A673 (cell line): ENCODE measurements around the gene SLC25A1. TPM values are rescaled to one million over a fixed set of nuclear protein-coding genes. Genes with fewer than 3 reads are reported as not detected.

ENCODE experiments used
- BruUV-seq: library from RNA; stranded (reverse); fragments of 400-500 nt; replicated peaks from 2 replicates; lab custom pipeline; 2021; lab: Mats Ljungman, UMichigan
- CTCF ChIA-PET: fragments of 300-600 bp; sonication (Branson Sonifier 250); formaldehyde crosslinking; loops from one replicate; lab custom pipeline; 2022; ENCODE audit warnings: antibody characterized with exemption; lab: Charles Lee
- POLR2A ChIA-PET: fragments of 300-600 bp; sonication (Branson Sonifier 250); formaldehyde crosslinking; loops from one replicate; lab custom pipeline; 2022; ENCODE audit warnings: antibody characterized with exemption; ENCODE audit not compliant: low non-redundant PET; lab: Charles Lee
- DNase-seq: peaks from one replicate; pipeline ENCODE4 v3.0.0-alpha.2; 2015; ENCODE audit warnings: low spot score
- H3K27ac ChIP-seq: fragments of 200-600 bp; sonication (generic); 2 replicates; pipeline ENCODE4 v1.5.1; 2016; ENCODE audit warnings: mixed run types, low read depth, mild to moderate bottlenecking, mixed read lengths, antibody characterized with exemption, low read length; ENCODE audit not compliant: poor library complexity, severe bottlenecking
- H3K27me3 ChIP-seq: fragments of 200-600 bp; sonication (generic); replicated peaks from 2 replicates; pipeline ENCODE4 v1.6.1; 2017; ENCODE audit warnings: mixed run types, low read depth, mild to moderate bottlenecking, mixed read lengths, antibody characterized with exemption, low read length; ENCODE audit not compliant: insufficient read depth, poor library complexity
- H3K36me3 ChIP-seq: fragments of 200-600 bp; sonication (generic); 2 replicates; pipeline ENCODE4 v1.6.1; 2016; ENCODE audit warnings: mixed run types, mild to moderate bottlenecking, mixed read lengths, antibody characterized with exemption, low read length; ENCODE audit not compliant: insufficient read depth, poor library complexity, severe bottlenecking
- H3K4me1 ChIP-seq: fragments of 200-600 bp; sonication (generic); 2 replicates; pipeline ENCODE4 v1.6.1; 2017; ENCODE audit warnings: mixed run types, mild to moderate bottlenecking, mixed read lengths, antibody characterized with exemption, low read length; ENCODE audit not compliant: insufficient read depth, poor library complexity, severe bottlenecking
- H3K4me3 ChIP-seq: fragments of 200-600 bp; sonication (generic); 2 replicates; pipeline ENCODE4 v1.5.1; 2016; ENCODE audit warnings: low read depth, mixed run types, mild to moderate bottlenecking, mixed read lengths, low read length; ENCODE audit not compliant: poor library complexity, severe bottlenecking
- H3K9me3 ChIP-seq: fragments of 200-600 bp; sonication (generic); 2 replicates; pipeline ENCODE4 v1.6.1; 2016; ENCODE audit warnings: mixed run types, low read depth, mild to moderate bottlenecking, mixed read lengths, antibody characterized with exemption, low read length; ENCODE audit not compliant: poor library complexity, severe bottlenecking
- EZH2 ChIP-seq: fragments of 200-600 bp; sonication (generic); IDR thresholded peaks from 2 replicates; pipeline ENCODE4 v1.6.1; 2017; ENCODE audit warnings: borderline replicate concordance, low read depth, mild to moderate bottlenecking, mixed read lengths, antibody characterized with exemption, low read length; ENCODE audit not compliant: poor library complexity, severe bottlenecking
- intact Hi-C: fragments of 100-400 bp; cut with micrococcal nuclease; formaldehyde crosslinking; loops from one replicate; pipeline ENCODE4 v1.10.0; 2022; ENCODE audit not compliant: unreplicated experiment
- total RNA-seq: library from RNA; stranded (reverse); gene quantifications from 2 replicates; pipeline ENCODE4 v1.2.3, GENCODE V29; 2021
- TF ChIP-seq, protein P1 (sequence below): fragments of 300-800, 200-600 bp; sonication (generic); conservative IDR thresholded peaks from 2 replicates; pipeline ENCODE4 v1.5.1; 2017; ENCODE audit warnings: low read depth, mild to moderate bottlenecking, antibody characterized with exemption, low read length, moderate library complexity, mixed read lengths

Gene SLC25A1
- total RNA-seq, 1 experiment from 2014 or later: 91.0 TPM

DNA sequence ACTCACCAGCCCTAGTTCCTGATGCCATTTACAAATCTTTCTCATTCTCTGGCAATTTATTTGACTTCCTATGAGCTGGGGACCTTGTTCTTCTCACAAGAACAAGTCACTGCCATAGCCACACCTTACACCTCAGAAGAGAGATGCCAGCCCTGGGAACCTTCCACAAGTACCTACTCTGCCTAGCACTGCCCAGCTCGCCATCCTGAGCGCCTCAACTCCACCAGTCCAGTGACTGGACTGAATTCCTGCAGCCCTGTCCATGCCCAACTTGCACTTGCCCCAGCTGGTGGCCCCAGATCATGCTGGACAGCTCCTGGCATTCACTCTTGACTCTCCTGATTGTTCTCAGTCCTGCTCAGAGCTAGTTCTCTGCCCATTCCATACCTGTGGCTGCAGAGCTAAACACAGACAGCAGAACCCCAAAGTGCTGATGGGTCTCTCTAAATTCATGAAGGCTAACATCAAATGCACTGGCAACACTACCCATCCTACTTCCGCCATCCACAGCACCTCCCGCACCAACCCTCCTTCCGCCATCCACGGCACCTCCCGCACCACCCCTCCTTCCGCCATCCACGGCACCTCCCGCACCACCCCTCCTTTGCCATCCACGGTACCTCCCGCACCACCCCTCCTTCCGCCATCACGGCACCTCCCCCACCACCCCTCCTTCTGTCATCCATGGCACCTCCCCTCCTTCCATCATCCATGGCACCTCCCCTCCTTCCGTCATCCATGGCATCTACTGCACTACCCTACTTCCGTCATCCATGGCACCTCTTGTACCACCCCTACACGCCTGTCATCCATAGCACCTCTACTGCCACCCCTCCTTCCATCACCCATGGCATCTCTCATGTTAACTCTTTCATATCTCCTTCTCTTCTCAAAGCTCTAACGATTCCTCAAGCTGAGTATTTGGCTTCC lies 23.6 kb upstream of the SLC25A1 start:
- Histone ChIP-seq H3K27ac (no peak overlapping the region), H3K27me3 (no peaks in the 10 kb centered on the region), H3K4me1 (no peaks in the 10 kb centered on the region), H3K36me3 (no peaks in the 10 kb centered on the region), H3K4me3 (no peak overlapping the region), H3K9me3 (no peaks in the 10 kb centered on the region)
- POLR2A ChIA-PET: no interaction called here
- TF ChIP-seq, protein P1, sequence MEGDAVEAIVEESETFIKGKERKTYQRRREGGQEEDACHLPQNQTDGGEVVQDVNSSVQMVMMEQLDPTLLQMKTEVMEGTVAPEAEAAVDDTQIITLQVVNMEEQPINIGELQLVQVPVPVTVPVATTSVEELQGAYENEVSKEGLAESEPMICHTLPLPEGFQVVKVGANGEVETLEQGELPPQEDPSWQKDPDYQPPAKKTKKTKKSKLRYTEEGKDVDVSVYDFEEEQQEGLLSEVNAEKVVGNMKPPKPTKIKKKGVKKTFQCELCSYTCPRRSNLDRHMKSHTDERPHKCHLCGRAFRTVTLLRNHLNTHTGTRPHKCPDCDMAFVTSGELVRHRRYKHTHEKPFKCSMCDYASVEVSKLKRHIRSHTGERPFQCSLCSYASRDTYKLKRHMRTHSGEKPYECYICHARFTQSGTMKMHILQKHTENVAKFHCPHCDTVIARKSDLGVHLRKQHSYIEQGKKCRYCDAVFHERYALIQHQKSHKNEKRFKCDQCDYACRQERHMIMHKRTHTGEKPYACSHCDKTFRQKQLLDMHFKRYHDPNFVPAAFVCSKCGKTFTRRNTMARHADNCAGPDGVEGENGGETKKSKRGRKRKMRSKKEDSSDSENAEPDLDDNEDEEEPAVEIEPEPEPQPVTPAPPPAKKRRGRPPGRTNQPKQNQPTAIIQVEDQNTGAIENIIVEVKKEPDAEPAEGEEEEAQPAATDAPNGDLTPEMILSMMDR: no peak
- TF ChIP-seq EZH2: no peak
- intact Hi-C loops: loop anchor here (10.0 kb wide), 1 partner anchor 83 kb away; no protein-coding TSS in a partner anchor
- DNase-seq: no peak
- BruUV-seq: no TSS peak
- CTCF ChIA-PET: interaction anchor here (0.7 kb wide), 1 partner anchor 21 kb away, joined by 3 read pairs; no protein-coding TSS in a partner anchor

DNA sequence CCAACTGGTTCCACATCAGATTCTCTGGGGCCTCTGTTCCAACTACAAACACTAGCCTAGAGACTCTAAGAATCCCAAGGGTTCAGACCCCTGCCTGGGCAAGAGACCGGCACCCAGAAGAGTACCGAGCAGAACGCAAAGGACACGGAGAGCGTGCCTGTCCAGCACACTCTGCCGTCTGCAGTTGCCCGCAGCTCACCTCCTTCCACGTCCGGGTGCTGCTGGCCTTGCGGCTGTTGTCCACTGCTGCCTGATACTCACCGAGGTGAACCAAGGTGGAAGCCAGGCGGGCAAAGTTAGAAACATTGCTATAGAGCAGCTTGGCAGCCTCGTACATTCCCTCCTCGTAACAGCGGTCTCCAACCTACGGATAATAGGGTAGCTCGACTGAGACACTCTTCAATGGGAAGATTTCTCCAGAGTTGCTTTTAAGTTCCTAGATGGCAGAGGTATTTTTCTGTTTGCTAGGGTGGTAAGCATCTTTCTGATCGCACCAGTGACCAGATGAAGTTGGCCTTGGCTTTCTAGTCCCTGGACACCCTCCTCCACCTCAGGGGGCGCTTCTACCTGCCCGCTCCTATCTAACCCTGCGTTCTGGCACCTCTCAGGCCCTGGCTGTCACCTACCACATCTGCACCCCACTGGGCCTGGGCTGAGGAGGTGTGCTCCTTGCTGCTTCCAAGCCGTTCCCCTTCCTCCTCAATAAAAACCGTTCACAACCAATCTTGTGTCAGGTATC lies 22.8 kb upstream of the SLC25A1 start:
- H3K36me3 ChIP-seq: no peaks in the 10 kb centered on the region
- no peaks in the 10 kb centered on the region for H3K27me3 ChIP-seq
- H3K9me3 ChIP-seq: no peaks in the 10 kb centered on the region
- H3K4me3 ChIP-seq: no peak overlapping the region
- intact Hi-C loops: loop anchor here (10.0 kb wide), 1 partner anchor 84 kb away; no protein-coding TSS in a partner anchor
- no TSS peak for BruUV-seq
- no peak for DNase-seq
- no peaks in the 10 kb centered on the region for H3K4me1 ChIP-seq
- CTCF ChIA-PET: interaction anchor here (0.7 kb wide), 1 partner anchor 20 kb away, joined by 3 read pairs; no protein-coding TSS in a partner anchor
- TF ChIP-seq EZH2: no peak
- TF ChIP-seq, protein P1: no peak
- H3K27ac ChIP-seq: no peak overlapping the region
- POLR2A ChIA-PET: no interaction called here

DNA sequence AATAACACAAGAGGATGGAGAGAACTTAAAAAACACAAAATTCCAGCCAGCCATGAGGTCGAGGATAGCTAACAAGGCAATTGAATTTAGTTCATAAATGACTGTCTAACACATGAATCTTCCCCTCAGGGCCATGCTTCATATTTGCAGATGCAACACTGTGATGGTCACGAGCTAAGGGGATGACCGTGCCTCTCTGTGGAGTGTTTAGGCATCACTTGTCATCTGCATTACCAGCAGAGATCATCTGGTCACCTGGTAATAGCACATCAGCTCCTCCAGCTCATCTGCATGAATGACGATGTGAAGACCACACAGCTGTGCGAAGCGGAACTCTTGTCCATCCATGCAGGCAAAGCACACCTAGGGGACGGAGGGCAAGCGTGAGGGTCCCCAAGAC lies 20.9 kb upstream of the SLC25A1 start:
- CTCF ChIA-PET: no interaction called here
- no peak for TF ChIP-seq EZH2
- TF ChIP-seq, protein P1: no peak

More for the DNA sequence above, 20.9 kb upstream of the SLC25A1 start:
- Histone ChIP-seq H3K9me3 (no peaks in the 10 kb centered on the region), H3K4me1 (no peaks in the 10 kb centered on the region), H3K27me3 (no peaks in the 10 kb centered on the region), H3K36me3 (no peaks in the 10 kb centered on the region), H3K4me3 (no peak overlapping the region), H3K27ac (no peak overlapping the region)
- intact Hi-C loops: no loop called here
- POLR2A ChIA-PET: no interaction called here
- BruUV-seq: no TSS peak
- DNase-seq: no peak
